Measurements from ENCODE around the gene SLC6A3.

DNA sequence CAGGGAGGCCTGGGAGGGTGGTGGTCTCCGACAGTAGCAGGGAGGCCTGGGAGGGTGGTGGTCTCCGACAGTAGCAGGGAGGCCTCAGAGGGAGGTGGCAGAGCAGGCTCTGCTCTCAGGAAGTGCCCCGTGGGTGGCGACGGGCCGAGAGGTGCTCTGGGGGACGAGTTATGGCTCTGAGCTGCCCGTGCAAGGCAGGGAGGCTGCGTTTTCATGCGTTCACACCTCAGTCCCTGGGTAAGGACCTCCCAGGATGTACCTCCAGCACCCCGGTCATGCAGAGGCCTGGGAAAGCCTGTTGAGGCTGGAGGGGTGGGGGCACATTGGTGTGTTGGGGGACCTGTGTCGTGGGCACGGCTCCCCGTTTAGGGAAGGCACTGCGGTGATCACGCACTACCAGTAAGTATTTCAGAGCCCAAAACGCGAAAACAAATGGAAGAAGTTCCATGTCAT is 63.0 kb downstream of the SLC6A3 start:
- TF ChIP-seq, protein P1, sequence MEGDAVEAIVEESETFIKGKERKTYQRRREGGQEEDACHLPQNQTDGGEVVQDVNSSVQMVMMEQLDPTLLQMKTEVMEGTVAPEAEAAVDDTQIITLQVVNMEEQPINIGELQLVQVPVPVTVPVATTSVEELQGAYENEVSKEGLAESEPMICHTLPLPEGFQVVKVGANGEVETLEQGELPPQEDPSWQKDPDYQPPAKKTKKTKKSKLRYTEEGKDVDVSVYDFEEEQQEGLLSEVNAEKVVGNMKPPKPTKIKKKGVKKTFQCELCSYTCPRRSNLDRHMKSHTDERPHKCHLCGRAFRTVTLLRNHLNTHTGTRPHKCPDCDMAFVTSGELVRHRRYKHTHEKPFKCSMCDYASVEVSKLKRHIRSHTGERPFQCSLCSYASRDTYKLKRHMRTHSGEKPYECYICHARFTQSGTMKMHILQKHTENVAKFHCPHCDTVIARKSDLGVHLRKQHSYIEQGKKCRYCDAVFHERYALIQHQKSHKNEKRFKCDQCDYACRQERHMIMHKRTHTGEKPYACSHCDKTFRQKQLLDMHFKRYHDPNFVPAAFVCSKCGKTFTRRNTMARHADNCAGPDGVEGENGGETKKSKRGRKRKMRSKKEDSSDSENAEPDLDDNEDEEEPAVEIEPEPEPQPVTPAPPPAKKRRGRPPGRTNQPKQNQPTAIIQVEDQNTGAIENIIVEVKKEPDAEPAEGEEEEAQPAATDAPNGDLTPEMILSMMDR (IDR thresholded peaks at IDR 0.05), result no peak
- no peak for TF ChIP-seq POLR2A (IDR thresholded peaks at IDR 0.05)
- no peak for TF ChIP-seq POLR2AphosphoS5 (IDR thresholded peaks at IDR 0.05)
- no peak for TF ChIP-seq EP300 (IDR thresholded peaks at IDR 0.05; ENCODE audit: low read depth)
